ENCODE measurements around the gene IFI35. TPM values are rescaled to one million over a fixed set of nuclear protein-coding genes. Genes with fewer than 3 reads are reported as not detected.
"Not testable (repeated sequence)": the region's sequence is repeated elsewhere in the genome, so short reads cannot be mapped to it uniquely, and the experiment has no call there.

IFI35 gene
- total RNA-seq, 1 donor from 2014 or later, result 17.6 TPM

GRCh38 chr17:43044024-43044423, 37.4 kb downstream of the IFI35 start:
- TF ChIP-seq CTCF (conservative IDR thresholded peaks at IDR 0.05; ENCODE audit: low read depth, low read length), result no peak
- DNase-seq (ENCODE audit: low read depth), result no peak
- H3K4me3 ChIP-seq (ENCODE audit: low read depth, low read length), result no peak overlapping the region

DNA sequence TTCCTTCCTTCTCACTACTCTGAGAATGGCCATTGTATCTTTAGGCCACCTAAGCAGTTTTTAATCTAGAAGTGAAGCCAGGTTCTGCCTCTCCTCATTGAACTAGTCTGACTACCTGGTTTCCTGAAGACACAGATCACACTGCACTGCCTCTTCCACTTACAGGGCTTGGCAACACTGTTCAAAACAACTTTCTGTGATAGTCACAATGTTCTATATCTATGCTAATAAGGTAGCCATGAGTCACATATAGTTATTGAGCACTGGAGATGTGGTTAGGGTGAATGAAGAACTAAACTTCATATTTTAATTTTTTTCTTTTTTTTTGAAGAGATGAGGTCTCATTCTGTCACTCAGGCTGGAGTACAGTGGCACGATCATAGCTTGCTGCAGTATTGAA, 45.4 kb downstream of the IFI35 start:
- no peak overlapping the region for H3K4me3 ChIP-seq (ENCODE audit: low read depth, low read length)
- no peak for DNase-seq (ENCODE audit: low read depth)
- TF ChIP-seq CTCF (conservative IDR thresholded peaks at IDR 0.05; ENCODE audit: low read depth, low read length), result no peak

GRCh38 chr17:43053008-43053407, 46.4 kb downstream of the IFI35 start:
- not testable (repeated sequence) for H3K4me3 ChIP-seq (ENCODE audit: low read depth, low read length)

DNA sequence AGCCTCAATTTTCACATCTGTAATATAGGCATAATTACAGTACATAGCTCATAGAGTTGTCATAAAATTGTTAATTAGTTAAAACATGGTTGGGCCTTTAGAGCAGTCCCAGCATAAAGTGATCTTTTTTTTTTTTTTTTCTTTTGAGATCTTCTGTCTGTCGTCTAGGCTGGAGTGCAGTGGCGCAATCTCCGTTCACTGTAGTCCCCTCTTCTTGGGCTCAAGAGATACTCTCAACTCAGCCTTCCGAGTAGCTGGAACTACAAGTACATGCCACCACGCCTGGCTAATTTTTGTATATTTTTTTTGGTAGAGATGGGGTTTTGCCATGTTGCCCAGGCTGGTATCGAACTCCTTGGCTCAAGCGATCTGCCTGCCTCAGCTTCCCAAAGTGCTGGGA, 49.5 kb downstream of the IFI35 start:
- no peak overlapping the region for H3K4me3 ChIP-seq (ENCODE audit: low read depth, low read length)
- no peak for TF ChIP-seq CTCF (conservative IDR thresholded peaks at IDR 0.05; ENCODE audit: low read depth, low read length)
- no peak for DNase-seq (ENCODE audit: low read depth)

More at GRCh38 chr17:43053008-43053407, 46.4 kb downstream of the IFI35 start:
- DNase-seq (ENCODE audit: low read depth), result not testable (repeated sequence)

- no peak overlapping the region for H3K4me3 ChIP-seq (ENCODE audit: low read depth, low read length)
- no peak for DNase-seq (ENCODE audit: low read depth)
- no peak for TF ChIP-seq CTCF (conservative IDR thresholded peaks at IDR 0.05; ENCODE audit: low read depth, low read length)
Measured at GRCh38 chr17:43062984-43063638, 56.5 kb downstream of the IFI35 start.

Other genes with a start within 250 kb of the IFI35 start
- 1.0 and 4.3 TPM in 2 replicates for gene RAMP2, start 245.6 kb upstream of the IFI35 start, total RNA-seq
- gene VPS25, start 233.3 kb upstream of the IFI35 start, total RNA-seq, result 90.1 and 136 TPM in 2 replicates
- gene WNK4, start 226.2 kb upstream of the IFI35 start, total RNA-seq, result 2.3 and 11.3 TPM in 2 replicates
- 85.6 and 95.0 TPM in 2 replicates for gene COA3, start 208.1 kb upstream of the IFI35 start, total RNA-seq
- not detected in 2 replicates for gene CNTD1, start 207.9 kb upstream of the IFI35 start, total RNA-seq
- gene BECN1, start 182.5 kb upstream of the IFI35 start, total RNA-seq, result 52.2 and 68.4 TPM in 2 replicates
- 126 and 190 TPM in 2 replicates for gene PSME3, start 173.4 kb upstream of the IFI35 start, total RNA-seq
- 0.22 TPM in 1 of 2 replicates, not detected in the other for gene AOC2, start 162.2 kb upstream of the IFI35 start, total RNA-seq
- not detected in 2 replicates for gene AOC3, start 155.6 kb upstream of the IFI35 start, total RNA-seq
- not detected in 2 replicates for gene G6PC1, start 106.0 kb upstream of the IFI35 start, total RNA-seq
- gene AARSD1, start 42.3 kb upstream of the IFI35 start, total RNA-seq, result 23.0 and 39.1 TPM in 2 replicates
- 1.3 and 2.5 TPM in 2 replicates for gene PTGES3L, start 26.7 kb upstream of the IFI35 start, total RNA-seq
- 8.1 and 14.0 TPM in 2 replicates for gene RUNDC1, start 26.2 kb upstream of the IFI35 start, total RNA-seq
- gene RPL27, start 8.4 kb upstream of the IFI35 start, total RNA-seq, result 1,399 and 1,932 TPM in 2 replicates
- gene VAT1, start 15.6 kb downstream of the IFI35 start, total RNA-seq, result 205 and 243 TPM in 2 replicates
- 0.36 and 0.40 TPM in 2 replicates for gene RND2, start 18.4 kb downstream of the IFI35 start, total RNA-seq
- gene BRCA1, start 118.6 kb downstream of the IFI35 start, total RNA-seq, result 29.5 and 42.0 TPM in 2 replicates
- gene NBR1, start 164.4 kb downstream of the IFI35 start, total RNA-seq, result 32.1 and 33.6 TPM in 2 replicates
- gene TMEM106A, start 205.1 kb downstream of the IFI35 start, total RNA-seq, result 3.2 and 3.3 TPM in 2 replicates
- gene CCDC200, start 221.8 kb downstream of the IFI35 start, total RNA-seq, result not detected in 2 replicates
- not detected in 2 replicates for gene RNU2-1, start 227.2 kb downstream of the IFI35 start, total RNA-seq

All from epithelial cell of proximal tubule (primary cell).